Stomach (tissue), 9 donors: ENCODE measurements around the gene CRABP2. TPM values are rescaled to one million over a fixed set of nuclear protein-coding genes. Genes with fewer than 3 reads are reported as not detected.

Experiments used
- DNase-seq, 2 donors: peaks; one replicate each; pipeline versions ENCODE4 v3.0.0 to v3.0.0-alpha.2; 2013 to 2019
- H3K27ac ChIP-seq, 5 donors: fragments of 200-600 bp in 4 of 5; sonication (generic) in 4 of 5; one replicate each; pipeline ENCODE4 v1.5.1; 2013 to 2019; ENCODE audit warnings: mild to moderate bottlenecking in 1 of 5, moderate library complexity in 1 of 5
- H3K27me3 ChIP-seq, 3 donors: fragments of 200-600 bp; sonication (generic); one replicate each; pipeline ENCODE4 v1.5.1; 2017 to 2019; ENCODE audit warnings: mixed run types in 1 of 3
- H3K36me3 ChIP-seq, 4 donors: fragments of 200-600 bp; sonication (generic); 1 replicate in 3 of 4; 2 replicates in 1 of 4; pipeline ENCODE4 v1.5.1; 2016 to 2019
- H3K4me1 ChIP-seq, 4 donors: fragments of 200-600 bp; sonication (generic); one replicate each; pipeline ENCODE4 v1.5.1; 2016 to 2019
- H3K4me3 ChIP-seq, 4 donors: fragments of 200-600 bp; sonication (generic) in 3 of 4; one replicate each; pipeline ENCODE4 v1.5.1; 2016 to 2019; ENCODE audit warnings: mild to moderate bottlenecking in 1 of 4
- H3K9me3 ChIP-seq, 4 donors: fragments of 200-600 bp; sonication (generic); one replicate each; pipeline ENCODE4 v1.5.1; 2016 to 2019
- CTCF ChIP-seq, 7 experiments: fragments of 450-650 bp in 4 of 7; fragments of 200-600 bp in 3 of 7; sonication (generic) in 3 of 7; IDR thresholded peaks; one replicate each; pipeline ENCODE4 v1.5.1; 2016 to 2019; ENCODE audit warnings: antibody characterized with exemption in 7 of 7, control low read depth in 2 of 7, mild to moderate bottlenecking in 1 of 7
- EP300 ChIP-seq: sonication (generic); formaldehyde crosslinking; IDR thresholded peaks from one replicate; pipeline ENCODE4 v1.6.1; 2017; ENCODE audit warnings: antibody characterized with exemption
- POLR2A ChIP-seq, 4 donors: fragments of 450-650 bp; IDR thresholded peaks; one replicate each; pipeline ENCODE4 v1.6.1; 2016; ENCODE audit warnings: antibody characterized with exemption in 4 of 4, control low read depth in 2 of 4, mild to moderate bottlenecking in 1 of 4, moderate library complexity in 1 of 4
- POLR2AphosphoS5 ChIP-seq, 3 donors: sonication (generic); formaldehyde crosslinking; IDR thresholded peaks; one replicate each; pipeline ENCODE4 v1.6.1; 2016; ENCODE audit warnings: antibody characterized with exemption in 3 of 3
- WGBS, 5 donors: extraction: QIAGEN DNeasy Blood & Tissue Kit in 3 of 5; methylation state at CpG; one replicate each; pipeline versions ENCODE4 v1.1.5 to v1.1.7; 2013 to 2018; 5-methylcytosine and 5-hydroxymethylcytosine counted together
- intact Hi-C: fragments of 100-400 bp; cut with DNase I; formaldehyde crosslinking; loops from one replicate; pipeline ENCODE4 v1.15.1; 2023; ENCODE audit warnings: low total_unique reads
- polyA plus RNA-seq, 3 donors: library from polyadenylated mRNA; stranded (reverse); fragments of 200-250 nt; gene quantifications; one replicate each; pipeline ENCODE4 v1.2.3, GENCODE V29; 2013
- total RNA-seq, 5 donors: library from RNA; depleted of rRNA; stranded (reverse); fragments of >200 nt; gene quantifications; one replicate each; pipeline versions ENCODE4 v1.1.0 to v1.2.3, GENCODE V29; 2014 to 2016
- donor health status: healthy with polysubstance abuse.
- donor health status: Bipolar disorder and iron deficiency.
- donor health status: healthy.

CRABP2 gene
- total and polyA plus RNA-seq, 8 donors: 0.72 to 207 (median 6.9) TPM; not detected in 3

- intact Hi-C loops: no loop called here
- peak overlapping the region in 4 of 5 donors; percentile 32 to 83 (median 50) for H3K27ac ChIP-seq
- no peaks in the 10 kb centered on the region for H3K9me3 ChIP-seq
- TF ChIP-seq POLR2AphosphoS5 (IDR thresholded peaks at IDR 0.05) (no peak), POLR2A (IDR thresholded peaks at IDR 0.05) (no peak), EP300 (no peak), CTCF (IDR thresholded peaks at IDR 0.05) (no peak)
- peak in 1 of 2 donors; percentile 91 for DNase-seq
- H3K27me3 ChIP-seq: peaks cover 0 to 54% (median 23%) of the 10 kb centered on the region in 3 donors
- no peaks in the 10 kb centered on the region for H3K36me3 ChIP-seq
- WGBS, 5 donors: 9 to 14% (median 9%) methylated on average over 21 to 29 of the region's 29 CpGs
- peaks cover 26 to 64% (median 56%) of the 10 kb centered on the region in 4 donors for H3K4me1 ChIP-seq
- H3K4me3 ChIP-seq: peak overlapping the region; percentile 40 to 56 (median 44)
These were observed 1.5 kb upstream of the CRABP2 start for GRCh38 chr1:156706657-156707416.

GRCh38 chr1:156705918-156706656 lies 704 bp upstream of the CRABP2 start:
- intact Hi-C loops: no loop called here
- H3K4me1 ChIP-seq: peaks cover 26 to 64% (median 56%) of the 10 kb centered on the region in 4 donors
- peaks cover 0 to 61% (median 23%) of the 10 kb centered on the region in 3 donors for H3K27me3 ChIP-seq
- 1 to 4% (median 1%) methylated on average over 33 to 45 of the region's 45 CpGs for WGBS, 5 donors
- H3K36me3 ChIP-seq: no peaks in the 10 kb centered on the region
- DNase-seq: peak; percentile 68 to 91
- peak overlapping the region; percentile 40 to 56 (median 44) for H3K4me3 ChIP-seq
- peak overlapping the region in 4 of 5 donors; percentile 32 to 83 (median 50) for H3K27ac ChIP-seq
- no peaks in the 10 kb centered on the region for H3K9me3 ChIP-seq
- TF ChIP-seq POLR2AphosphoS5 (IDR thresholded peaks at IDR 0.05) (no peak), POLR2A (IDR thresholded peaks at IDR 0.05) (no peak), CTCF (IDR thresholded peaks at IDR 0.05) (peak in 5 of 7 experiments; percentile 53 to 86 (median 68)), EP300 (no peak)

- Histone ChIP-seq H3K27ac (peak overlapping the region in 1 of 5 donors; percentile 83), H3K36me3 (no peaks in the 10 kb centered on the region), H3K9me3 (no peaks in the 10 kb centered on the region), H3K27me3 (peaks cover 0 to 71% (median 23%) of the 10 kb centered on the region in 3 donors), H3K4me3 (peak overlapping the region; percentile 40 to 56 (median 44)), H3K4me1 (peaks cover 26 to 53% (median 46%) of the 10 kb centered on the region in 4 donors)
- DNase-seq: peak; percentile 58 to 80
- WGBS, 5 donors: 1 to 6% (median 2%) methylated on average over 22 to 29 of the region's 29 CpGs
- TF ChIP-seq POLR2A (IDR thresholded peaks at IDR 0.05) (no peak), CTCF (IDR thresholded peaks at IDR 0.05) (no peak), EP300 (no peak), POLR2AphosphoS5 (IDR thresholded peaks at IDR 0.05) (peak in 1 of 3 donors; percentile 26)
- intact Hi-C loops: no loop called here
These were observed 458 bp downstream of the CRABP2 start for GRCh38 chr1:156704930-156705320.

GRCh38 chr1:156704166-156704711 lies 1.1 kb downstream of the CRABP2 start:
- intact Hi-C loops: no loop called here
- 61 to 74% (median 71%) methylated on average over 10 of the region's 10 CpGs for WGBS, 5 donors

More at GRCh38 chr1:156704166-156704711, 1.1 kb downstream of the CRABP2 start:
- DNase-seq: no peak
- Histone ChIP-seq H3K9me3 (no peaks in the 10 kb centered on the region), H3K4me3 (peak overlapping the region in 1 of 4 donors; percentile 56), H3K27me3 (peaks cover 0 to 78% (median 23%) of the 10 kb centered on the region in 3 donors), H3K27ac (peak overlapping the region in 1 of 5 donors; percentile 83), H3K36me3 (no peaks in the 10 kb centered on the region), H3K4me1 (peaks cover 26 to 46% (median 40%) of the 10 kb centered on the region in 4 donors)
- TF ChIP-seq POLR2AphosphoS5 (IDR thresholded peaks at IDR 0.05) (no peak), CTCF (IDR thresholded peaks at IDR 0.05) (no peak), POLR2A (IDR thresholded peaks at IDR 0.05) (no peak), EP300 (no peak)
